ENCODE data around the gene IQGAP3. TPM values are rescaled to one million over a fixed set of nuclear protein-coding genes. Genes with fewer than 3 reads are reported as not detected.

IQGAP3 gene
- total RNA-seq, 4 donors from 2014 or later = 0.06 to 1.1 (median 0.50) TPM; not detected in 1

DNA sequence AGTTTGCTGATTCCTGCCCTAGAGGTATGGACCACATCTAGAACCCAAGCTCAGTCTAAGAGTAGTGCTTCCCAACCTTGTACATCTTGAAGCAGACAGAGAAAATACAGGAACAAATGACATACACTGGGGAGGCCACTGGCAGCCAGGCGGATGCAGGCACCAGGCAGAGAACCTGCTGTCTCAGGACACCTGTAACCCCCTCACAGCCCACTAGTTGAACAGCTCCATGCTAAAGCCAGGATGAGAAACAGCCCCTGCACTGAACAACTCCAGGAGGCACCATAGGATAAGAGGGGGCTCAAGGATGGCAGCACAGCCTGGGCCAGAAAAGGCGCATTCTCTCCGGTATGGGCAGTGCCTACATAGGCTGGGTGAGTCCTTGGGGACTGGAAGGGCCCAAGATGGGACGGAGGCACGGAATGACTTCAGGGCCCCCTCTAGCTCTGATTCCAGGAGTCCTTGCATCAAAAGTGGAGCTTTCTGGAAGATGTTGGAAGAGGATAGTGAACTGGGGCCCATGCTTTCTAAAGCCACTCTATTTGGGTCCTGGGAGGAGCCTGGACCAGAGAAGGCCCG lies 87.8 kb downstream of the IQGAP3 start:
- TF ChIP-seq POLR2A (IDR thresholded peaks at IDR 0.05; ENCODE audit: low read depth) (no peak), EP300 (IDR thresholded peaks at IDR 0.05) (no peak), POLR2AphosphoS5 (IDR thresholded peaks at IDR 0.05) (no peak)
- TF ChIP-seq, protein P1, sequence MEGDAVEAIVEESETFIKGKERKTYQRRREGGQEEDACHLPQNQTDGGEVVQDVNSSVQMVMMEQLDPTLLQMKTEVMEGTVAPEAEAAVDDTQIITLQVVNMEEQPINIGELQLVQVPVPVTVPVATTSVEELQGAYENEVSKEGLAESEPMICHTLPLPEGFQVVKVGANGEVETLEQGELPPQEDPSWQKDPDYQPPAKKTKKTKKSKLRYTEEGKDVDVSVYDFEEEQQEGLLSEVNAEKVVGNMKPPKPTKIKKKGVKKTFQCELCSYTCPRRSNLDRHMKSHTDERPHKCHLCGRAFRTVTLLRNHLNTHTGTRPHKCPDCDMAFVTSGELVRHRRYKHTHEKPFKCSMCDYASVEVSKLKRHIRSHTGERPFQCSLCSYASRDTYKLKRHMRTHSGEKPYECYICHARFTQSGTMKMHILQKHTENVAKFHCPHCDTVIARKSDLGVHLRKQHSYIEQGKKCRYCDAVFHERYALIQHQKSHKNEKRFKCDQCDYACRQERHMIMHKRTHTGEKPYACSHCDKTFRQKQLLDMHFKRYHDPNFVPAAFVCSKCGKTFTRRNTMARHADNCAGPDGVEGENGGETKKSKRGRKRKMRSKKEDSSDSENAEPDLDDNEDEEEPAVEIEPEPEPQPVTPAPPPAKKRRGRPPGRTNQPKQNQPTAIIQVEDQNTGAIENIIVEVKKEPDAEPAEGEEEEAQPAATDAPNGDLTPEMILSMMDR (IDR thresholded peaks at IDR 0.05) = no peak
- Histone ChIP-seq H3K36me3 (peaks cover 33 to 56% (median 43%) of the 10 kb centered on the region in 4 donors), H3K4me1 (peaks cover 88 to 100% (median 100%) of the 10 kb centered on the region in 4 donors), H3K27me3 (no peaks in the 10 kb centered on the region), H3K4me3 (no peak overlapping the region), H3K9me3 (no peaks in the 10 kb centered on the region), H3K27ac (replicated peaks in 1 of 4) (peak overlapping the region; percentile 35 to 47 (median 40))
- WGBS = 93% methylated on average over 3 of the region's 6 CpGs
- intact Hi-C loops (cut with DNase I) = loop anchor here (10.0 kb wide), 1 partner anchor 110 kb away; the partner anchor contains the start of gene NAXE
- no peak for DNase-seq (ENCODE audit: extremely low spot score)

DNA sequence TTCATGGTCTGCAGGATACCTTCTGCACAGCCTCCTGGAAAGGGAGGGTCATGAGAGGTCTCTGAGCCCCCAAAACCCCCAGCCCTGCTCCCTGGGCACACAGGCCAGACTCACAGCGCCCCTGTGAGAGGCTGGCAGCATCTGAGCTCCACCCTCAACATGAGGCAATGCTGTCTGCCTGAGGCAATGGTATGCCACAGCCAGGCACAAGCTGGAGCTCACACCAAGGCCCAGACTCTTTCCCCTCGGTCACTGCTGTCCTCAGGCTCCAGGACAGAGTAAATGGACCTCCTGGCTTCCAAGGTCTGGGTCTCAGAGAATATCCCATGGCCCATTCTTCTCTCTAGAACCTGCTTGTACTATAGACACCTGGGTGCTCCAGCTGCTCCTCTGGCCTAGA lies 89.0 kb downstream of the IQGAP3 start:
- H3K4me1 ChIP-seq = peaks cover 88 to 100% (median 100%) of the 10 kb centered on the region in 4 donors
- intact Hi-C loops (cut with DNase I) = loop anchor here (10.0 kb wide), 1 partner anchor 111 kb away; the partner anchor contains the start of gene NAXE
- H3K27ac ChIP-seq (replicated peaks in 1 of 4) = peak overlapping the region in 3 of 4 donors; percentile 34 to 47 (median 42)
- H3K27me3 ChIP-seq = no peaks in the 10 kb centered on the region
- no peak overlapping the region for H3K4me3 ChIP-seq
- no peak for DNase-seq (ENCODE audit: extremely low spot score)
- no peak for TF ChIP-seq POLR2A (IDR thresholded peaks at IDR 0.05; ENCODE audit: low read depth)
- no peak for TF ChIP-seq POLR2AphosphoS5 (IDR thresholded peaks at IDR 0.05)
- 80% methylated on average over 2 of the region's 2 CpGs for WGBS
- H3K9me3 ChIP-seq = no peaks in the 10 kb centered on the region
- H3K36me3 ChIP-seq = peaks cover 44 to 62% (median 52%) of the 10 kb centered on the region in 4 donors

DNA sequence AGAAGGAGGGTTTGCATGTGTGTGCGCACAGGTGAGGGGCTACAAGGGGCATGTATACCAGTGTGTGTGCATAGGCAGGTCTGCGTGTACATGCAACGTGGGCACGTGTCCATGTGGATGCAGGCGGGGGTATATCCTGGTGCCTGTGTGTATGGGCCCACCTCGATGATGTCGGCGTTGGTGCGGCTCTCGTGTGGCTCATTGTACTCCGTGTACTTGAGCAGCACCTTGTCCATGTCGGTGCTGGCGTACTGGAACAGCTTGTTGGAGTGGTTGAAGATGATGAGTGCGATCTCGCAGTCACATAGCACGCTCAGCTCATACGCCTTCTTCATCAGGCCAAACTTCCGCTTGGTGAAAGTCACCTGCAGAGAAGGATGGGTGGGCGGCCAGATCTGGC lies 90.1 kb downstream of the IQGAP3 start:
- Histone ChIP-seq H3K4me1 (peaks cover 88 to 100% (median 100%) of the 10 kb centered on the region in 4 donors), H3K27me3 (no peaks in the 10 kb centered on the region), H3K9me3 (no peaks in the 10 kb centered on the region), H3K4me3 (no peak overlapping the region), H3K27ac (replicated peaks in 1 of 4) (peak overlapping the region in 1 of 4 donors; percentile 47), H3K36me3 (peaks cover 48 to 66% (median 63%) of the 10 kb centered on the region in 4 donors)
- intact Hi-C loops (cut with DNase I) = loop anchor here (10.0 kb wide), 1 partner anchor 113 kb away; the partner anchor contains the start of gene NAXE
- no peak for DNase-seq (ENCODE audit: extremely low spot score)
- WGBS = 93% methylated on average over 19 of the region's 19 CpGs
- no peak for TF ChIP-seq POLR2AphosphoS5 (IDR thresholded peaks at IDR 0.05)
- no peak for TF ChIP-seq POLR2A (IDR thresholded peaks at IDR 0.05; ENCODE audit: low read depth)
- TF ChIP-seq EP300 (IDR thresholded peaks at IDR 0.05) = no peak
- TF ChIP-seq, protein P1 (IDR thresholded peaks at IDR 0.05) = no peak

- WGBS = 84% methylated on average over 5 of the region's 5 CpGs
- Histone ChIP-seq H3K4me3 (no peak overlapping the region), H3K27ac (replicated peaks in 1 of 4) (peak overlapping the region; percentile 87 to 100 (median 91)), H3K36me3 (peaks cover 48 to 73% (median 70%) of the 10 kb centered on the region in 4 donors), H3K9me3 (no peaks in the 10 kb centered on the region), H3K4me1 (peaks cover 90 to 100% (median 100%) of the 10 kb centered on the region in 4 donors), H3K27me3 (no peaks in the 10 kb centered on the region)
- TF ChIP-seq POLR2A (IDR thresholded peaks at IDR 0.05; ENCODE audit: low read depth) (no peak), EP300 (IDR thresholded peaks at IDR 0.05) (no peak), POLR2AphosphoS5 (IDR thresholded peaks at IDR 0.05) (no peak)
- TF ChIP-seq, protein P1 (IDR thresholded peaks at IDR 0.05) = no peak
- intact Hi-C loops (cut with DNase I) = loop anchor here (10.0 kb wide), 1 partner anchor 113 kb away; the partner anchor contains the start of gene NAXE
- no peak for DNase-seq (ENCODE audit: extremely low spot score)
Observed at GRCh38 chr1:156481527-156481926, 90.8 kb downstream of the IQGAP3 start.

- DNase-seq (ENCODE audit: extremely low spot score) = no peak
Observed at GRCh38 chr1:156480411-156481192, 91.8 kb downstream of the IQGAP3 start.

More at GRCh38 chr1:156480411-156481192, 91.8 kb downstream of the IQGAP3 start:
- Histone ChIP-seq H3K9me3 (no peaks in the 10 kb centered on the region), H3K27me3 (no peaks in the 10 kb centered on the region), H3K36me3 (peaks cover 48 to 83% (median 78%) of the 10 kb centered on the region in 4 donors), H3K4me1 (peaks cover 93 to 100% (median 100%) of the 10 kb centered on the region in 4 donors), H3K27ac (replicated peaks in 1 of 4) (peak overlapping the region; percentile 87 to 100 (median 91)), H3K4me3 (no peak overlapping the region)
- intact Hi-C loops (cut with DNase I) = loop anchor here (10.0 kb wide), 1 partner anchor 114 kb away; the partner anchor contains the start of gene NAXE
- 44% methylated on average over 25 of the region's 34 CpGs for WGBS
- TF ChIP-seq, protein P1 (IDR thresholded peaks at IDR 0.05) = peak; percentile 57 to 75 (median 59)
- peak; percentile 32 to 51 for TF ChIP-seq POLR2AphosphoS5 (IDR thresholded peaks at IDR 0.05)
- no peak for TF ChIP-seq POLR2A (IDR thresholded peaks at IDR 0.05; ENCODE audit: low read depth)
- TF ChIP-seq EP300 (IDR thresholded peaks at IDR 0.05) = no peak

All from esophagus muscularis mucosa (tissue), 4 donors.